Measurements from ENCODE around the gene SIK2. TPM values are rescaled to one million over a fixed set of nuclear protein-coding genes. Genes with fewer than 3 reads are reported as not detected.

The SIK2 gene
- total RNA-seq, 1 donor from 2014 or later = 16.3 TPM

- DNase-seq (ENCODE audit: low spot score) = no peak
- TF ChIP-seq EZH2 (IDR thresholded peaks at IDR 0.05) (no peak), CTCF (IDR thresholded peaks at IDR 0.05) (no peak)
- Mint-ChIP-seq H3K27ac (no peak overlapping the region), H3K9me3 (no peaks in the 10 kb centered on the region), H3K27me3 (ENCODE audit: insufficient read depth, low read depth) (peaks cover 6% of the 10 kb centered on the region), H3K4me1 (peaks cover 5% of the 10 kb centered on the region), H3K4me3 (no peak overlapping the region), H3K36me3 (no peaks in the 10 kb centered on the region)
- Histone ChIP-seq H3K9ac (no peak overlapping the region), H3K9me3 (ENCODE audit: low read depth) (no peaks in the 10 kb centered on the region), H3K27ac (no peak overlapping the region), H3F3A (ENCODE audit: low read depth) (no peaks in the 10 kb centered on the region), H3K27me3 (no peaks in the 10 kb centered on the region), H3K4me3 (no peak overlapping the region), H3K4me1 (peaks cover 14% of the 10 kb centered on the region), H3K36me3 (no peaks in the 10 kb centered on the region), H3K4me2 (no peak overlapping the region), H3K79me2 (ENCODE audit: low read depth) (no peaks in the 10 kb centered on the region), H2AFZ (replicated peaks) (no peak overlapping the region), H4K20me1 (ENCODE audit: low read depth) (no peaks in the 10 kb centered on the region)
Observed at GRCh38 chr11:111577821-111578220, 24.4 kb upstream of the SIK2 start.

GRCh38 chr11:111581341-111581740 lies 20.9 kb upstream of the SIK2 start:
- H3K4me3 ChIP-seq = no peak overlapping the region
- H3K4me2 ChIP-seq = no peak overlapping the region
- no peak for DNase-seq (ENCODE audit: low spot score)
- no peak overlapping the region for H2AFZ ChIP-seq (replicated peaks)
- TF ChIP-seq EZH2 (IDR thresholded peaks at IDR 0.05) (no peak), CTCF (IDR thresholded peaks at IDR 0.05) (no peak), EZH2phosphoT487 (IDR thresholded peaks at IDR 0.05) (no peak)
- Mint-ChIP-seq H3K27ac (no peak overlapping the region), H3K36me3 (no peaks in the 10 kb centered on the region), H3K4me3 (no peak overlapping the region), H3K27me3 (ENCODE audit: insufficient read depth, low read depth) (peaks cover 7% of the 10 kb centered on the region), H3K9me3 (no peaks in the 10 kb centered on the region), H3K4me1 (peaks cover 4% of the 10 kb centered on the region)
- no peaks in the 10 kb centered on the region for H3K36me3 ChIP-seq
- H3K27ac ChIP-seq = no peak overlapping the region
- H3K9ac ChIP-seq = no peak overlapping the region
- H3K79me2 ChIP-seq (ENCODE audit: low read depth) = no peaks in the 10 kb centered on the region
- H3K27me3 ChIP-seq = no peaks in the 10 kb centered on the region
- H4K20me1 ChIP-seq (ENCODE audit: low read depth) = no peaks in the 10 kb centered on the region
- H3K4me1 ChIP-seq = peaks cover 6% of the 10 kb centered on the region
- no peaks in the 10 kb centered on the region for H3F3A ChIP-seq (ENCODE audit: low read depth)
- H3K9me3 ChIP-seq (ENCODE audit: low read depth) = no peaks in the 10 kb centered on the region

GRCh38 chr11:111582163-111582562 lies 20.1 kb upstream of the SIK2 start:
- Histone ChIP-seq H2AFZ (replicated peaks) (no peak overlapping the region), H3K27ac (no peak overlapping the region), H3K9ac (no peak overlapping the region), H3K79me2 (ENCODE audit: low read depth) (no peaks in the 10 kb centered on the region), H4K20me1 (ENCODE audit: low read depth) (no peaks in the 10 kb centered on the region), H3K27me3 (no peaks in the 10 kb centered on the region), H3K36me3 (no peaks in the 10 kb centered on the region), H3F3A (ENCODE audit: low read depth) (no peaks in the 10 kb centered on the region), H3K9me3 (ENCODE audit: low read depth) (no peaks in the 10 kb centered on the region), H3K4me1 (peaks cover 6% of the 10 kb centered on the region), H3K4me2 (no peak overlapping the region), H3K4me3 (no peak overlapping the region)
- Mint-ChIP-seq H3K4me3 (no peak overlapping the region), H3K27ac (no peak overlapping the region), H3K9me3 (no peaks in the 10 kb centered on the region), H3K36me3 (no peaks in the 10 kb centered on the region), H3K27me3 (ENCODE audit: insufficient read depth, low read depth) (peaks cover 7% of the 10 kb centered on the region), H3K4me1 (peaks cover 4% of the 10 kb centered on the region)
- TF ChIP-seq EZH2 (IDR thresholded peaks at IDR 0.05) (no peak), CTCF (IDR thresholded peaks at IDR 0.05) (no peak), EZH2phosphoT487 (IDR thresholded peaks at IDR 0.05) (no peak)
- DNase-seq (ENCODE audit: low spot score) = no peak
